ENCODE results near the gene CACNA1E. TPM values are rescaled to one million over a fixed set of nuclear protein-coding genes. Genes with fewer than 3 reads are reported as not detected.

CACNA1E gene
- total and polyA plus RNA-seq, 2 of the 4 experiments (the other 2 are of a cell fraction): not detected

GRCh38 chr1:181490740-181491712, 7.7 kb downstream of the CACNA1E start:
- no peak overlapping the region for H3K27ac ChIP-seq (ENCODE audit: insufficient read depth, low read length)
- H4K91ac ChIP-seq (ENCODE audit: insufficient read depth, low read depth, low read length): no peak overlapping the region
- CTCF ChIA-PET: interaction anchor here (1.3 kb wide), 1 partner anchor 12 kb away, joined by 4 read pairs; no protein-coding TSS in a partner anchor
- H3K9me1 ChIP-seq (ENCODE audit: insufficient read depth, low read length): no peaks in the 10 kb centered on the region
- H3K23ac ChIP-seq (ENCODE audit: low read depth, low read length): no peak overlapping the region
- H2BK5ac ChIP-seq (ENCODE audit: low read depth, low read length, poor library complexity, severe bottlenecking): no peak overlapping the region
- in situ Hi-C loops (cut with MboI; ENCODE audit: low sequenced_read_pairs): no loop called here
- intact Hi-C loops (cut with micrococcal nuclease): no loop called here
- H3K14ac ChIP-seq (replicated peaks; ENCODE audit: low read depth, low read length): no peak overlapping the region
- WGBS, 2 experiments (ENCODE audit: extremely low coverage in 2 of 2, insufficient read length in 1 of 2): no CpG with 5 or more reads among the region's 8 CpGs
- dilution Hi-C loops (cut with HindIII; ENCODE audit: low sequenced_read_pairs, unreplicated experiment): no loop called here
- TF ChIP-seq NFE2L2 (IDR thresholded peaks at IDR 0.05; ENCODE audit: low read depth, low read length) (no peak), USF2 (IDR thresholded peaks at IDR 0.05; ENCODE audit: low read depth, low read length) (no peak), CHD1 (IDR thresholded peaks at IDR 0.05; ENCODE audit: low read depth, low read length) (no peak), MAZ (IDR thresholded peaks at IDR 0.05; ENCODE audit: borderline replicate concordance, low read depth, low read length) (no peak), RFX5 (IDR thresholded peaks at IDR 0.05; ENCODE audit: low read depth, low read length) (no peak), MXI1 (IDR thresholded peaks at IDR 0.05; ENCODE audit: borderline replicate concordance, low read depth, low read length) (no peak), BHLHE40 (IDR thresholded peaks at IDR 0.05; ENCODE audit: low read depth, low read length) (no peak), MAFK (IDR thresholded peaks at IDR 0.05; ENCODE audit: low read depth, low read length) (no peak), POLR2A (IDR thresholded peaks at IDR 0.05; ENCODE audit: low read depth, low read length) (no peak)
- peaks cover 1% of the 10 kb centered on the region; the same call in 1 of the 2 replicates for H3K27me3 ChIP-seq (ENCODE audit: control insufficient read depth, insufficient read depth, low read length)
- H3K9me3 ChIP-seq (ENCODE audit: control insufficient read depth, insufficient read depth, low read length): no peaks in the 10 kb centered on the region
- no peak overlapping the region for H3K56ac ChIP-seq (ENCODE audit: extremely low read depth, insufficient read depth, low read length)
- no peak overlapping the region for H3K4me3 ChIP-seq (ENCODE audit: insufficient read depth, low read depth, low read length)
- no peaks in the 10 kb centered on the region for H3K79me1 ChIP-seq (ENCODE audit: low read depth in 1 of 2, low read length in 2 of 2)
- no peak overlapping the region for H2AK5ac ChIP-seq (ENCODE audit: low read depth, low read length)
- no peak overlapping the region for H3K9ac ChIP-seq (ENCODE audit: low read depth, low read length)
- ATAC-seq (ENCODE audit: low read depth): no peak
- H4K20me1 ChIP-seq (ENCODE audit: insufficient read depth, low read length): no peaks in the 10 kb centered on the region
- POLR2A ChIA-PET (ENCODE audit: unreplicated experiment): no interaction called here
- no peak overlapping the region for H2BK15ac ChIP-seq (ENCODE audit: low read depth, low read length)
- DNase-seq: no peak
- H2AFZ ChIP-seq (replicated peaks; ENCODE audit: low read length, poor library complexity): no peak overlapping the region
- no peak overlapping the region for H4K5ac ChIP-seq (ENCODE audit: low read depth, low read length)
- BruUV-seq (replicated peaks): no TSS peak
- H4K8ac ChIP-seq (ENCODE audit: low read depth in 2 of 2, low read length in 2 of 2): no peak overlapping the region
- H3K18ac ChIP-seq (ENCODE audit: low read depth, low read length): no peak overlapping the region
- H3K4me1 ChIP-seq (ENCODE audit: control insufficient read depth, insufficient read depth, low read length): no peaks in the 10 kb centered on the region
- H2BK20ac ChIP-seq (ENCODE audit: low read depth, low read length): no peak overlapping the region
- no peak overlapping the region for H2AK9ac ChIP-seq (replicated peaks; ENCODE audit: low read depth, low read length, poor library complexity)
- H3K4me2 ChIP-seq (ENCODE audit: low read depth, low read length): no peak overlapping the region
- no peak overlapping the region for H2BK120ac ChIP-seq (ENCODE audit: low read depth, low read length)
- no peaks in the 10 kb centered on the region for H3K36me3 ChIP-seq (ENCODE audit: control insufficient read depth, insufficient read depth, low read length)
- H3K4ac ChIP-seq (ENCODE audit: low read depth, low read length): no peak overlapping the region

Data from IMR-90 (cell line).